Right cardiac atrium (tissue), 5 donors: ENCODE results near the gene RYR2. TPM values are rescaled to one million over a fixed set of nuclear protein-coding genes. Genes with fewer than 3 reads are reported as not detected.

Experiments
- ATAC-seq, 2 donors: fragments of 200-7000 bp; cut with Tn5 transposase; one replicate each; pipeline versions ENCODE4 v1.8.0 to v1.9.1; 2020; ENCODE audit warnings: moderate library complexity in 2 of 2, mild to moderate bottlenecking in 1 of 2
- DNase-seq, 3 donors: peaks; one replicate each; pipeline ENCODE4 v3.0.0-alpha.2; 2020
- H3K27ac ChIP-seq: one replicate; pipeline ENCODE4 v1.5.1; 2013; ENCODE audit warnings: mild to moderate bottlenecking, low read length, control low read depth, moderate library complexity
- H3K27me3 ChIP-seq: one replicate; pipeline ENCODE4 v1.6.1; 2013; ENCODE audit not compliant: control insufficient read depth, insufficient read depth
- H3K4me1 ChIP-seq: one replicate; pipeline ENCODE4 v1.6.1; 2013; ENCODE audit warnings: low read length; ENCODE audit not compliant: control insufficient read depth, insufficient read depth
- H3K4me3 ChIP-seq: one replicate; pipeline ENCODE4 v1.5.1; 2013; ENCODE audit warnings: low read length, control low read depth
- H3K9me3 ChIP-seq: one replicate; pipeline ENCODE4 v1.6.1; 2013; ENCODE audit warnings: low read length; ENCODE audit not compliant: control insufficient read depth
- WGBS: extraction: QIAGEN DNeasy Blood & Tissue Kit; methylation state at CpG from one replicate; pipeline ENCODE4 v1.1.7; 2013; 5-methylcytosine and 5-hydroxymethylcytosine counted together
- intact Hi-C, 4 donors: fragments of 100-400 bp; cut with DNase I; formaldehyde crosslinking; loops; one replicate each; pipeline versions ENCODE4 v1.11.0 to v1.14.0; 2022 to 2023
- microRNA-seq, 2 donors: library from miRNA; unstranded; fragments of <30 nt; microRNA quantifications; one replicate each; pipeline ENCODE4 v1.2.0, GENCODE V29; 2020 to 2021
- polyA plus RNA-seq: library from polyadenylated mRNA; stranded (reverse); fragments of 200-250 nt; gene quantifications from one replicate; pipeline ENCODE4 v1.2.3, GENCODE V29; 2013
- total RNA-seq, 4 donors: library from RNA; stranded (reverse); fragmentation: NEBNext Ultra II Directional; extraction: Animal tissue kit (Norgen Biotek cat#: 25700); gene quantifications; one replicate each; pipeline ENCODE4 v1.2.1, GENCODE V29; 2021
- donor health status: healthy with polysubstance abuse.
- donor health status: DM: no; HTN: yes; CAD: no.
- donor health status: DM: no; HTN: no; CAD: no.
- donor health status: DM: no; HTN: yes; CAD: no; lungs with severe emphysema.
- donor health status: DM: yes; HTN: yes; CAD: no.

Gene RYR2
- total and polyA plus RNA-seq, 5 donors, result 166 to 716 (median 487) TPM

DNA sequence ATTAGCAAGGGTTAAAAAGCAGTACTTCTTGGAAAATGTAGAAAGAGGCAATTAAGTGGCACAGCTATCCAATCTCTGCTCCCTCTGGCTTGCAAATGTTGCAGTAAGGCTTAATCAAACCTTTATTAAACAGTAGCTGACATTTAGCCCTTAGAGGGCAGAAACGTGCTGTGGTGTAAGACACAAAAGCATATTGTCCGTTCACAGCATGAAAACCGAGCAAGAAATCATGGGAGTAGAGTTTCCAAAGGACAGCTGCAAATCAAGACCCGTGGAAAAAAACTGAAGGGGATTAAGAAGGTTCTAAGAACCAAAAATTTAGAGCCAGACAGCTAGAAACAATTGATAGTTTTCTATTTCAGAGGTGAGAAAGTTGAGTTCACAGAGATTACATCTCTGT is 835.6 kb downstream of the RYR2 start:
- no peaks in the 10 kb centered on the region for H3K27me3 ChIP-seq
- intact Hi-C loops, result no loop called here
- H3K9me3 ChIP-seq, result no peaks in the 10 kb centered on the region
- no peak for ATAC-seq
- no peak for DNase-seq
- H3K4me1 ChIP-seq, result no peaks in the 10 kb centered on the region
- H3K27ac ChIP-seq, result no peak overlapping the region
- 46% methylated on average over 4 of the region's 4 CpGs for WGBS
- H3K4me3 ChIP-seq, result no peak overlapping the region

DNA sequence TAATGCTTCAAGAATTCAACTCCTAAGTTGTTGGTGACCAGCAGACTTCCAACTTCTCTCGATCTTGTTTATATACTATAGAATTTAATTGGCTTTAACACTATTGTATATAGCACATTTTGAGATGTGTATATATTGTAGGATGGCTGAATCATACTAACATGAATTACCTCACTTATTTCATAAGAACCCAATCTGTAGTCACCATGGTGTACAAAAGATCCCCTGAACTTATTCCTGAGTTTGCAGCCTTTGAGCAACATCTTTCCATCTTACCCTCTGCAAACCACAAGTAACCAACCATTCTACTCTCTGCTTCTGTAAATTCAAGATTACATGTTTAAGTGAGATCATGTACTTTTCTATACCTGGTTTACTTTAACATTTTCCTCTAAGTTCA is 836.4 kb downstream of the RYR2 start:
- intact Hi-C loops, result no loop called here
- no peak for DNase-seq

DNA sequence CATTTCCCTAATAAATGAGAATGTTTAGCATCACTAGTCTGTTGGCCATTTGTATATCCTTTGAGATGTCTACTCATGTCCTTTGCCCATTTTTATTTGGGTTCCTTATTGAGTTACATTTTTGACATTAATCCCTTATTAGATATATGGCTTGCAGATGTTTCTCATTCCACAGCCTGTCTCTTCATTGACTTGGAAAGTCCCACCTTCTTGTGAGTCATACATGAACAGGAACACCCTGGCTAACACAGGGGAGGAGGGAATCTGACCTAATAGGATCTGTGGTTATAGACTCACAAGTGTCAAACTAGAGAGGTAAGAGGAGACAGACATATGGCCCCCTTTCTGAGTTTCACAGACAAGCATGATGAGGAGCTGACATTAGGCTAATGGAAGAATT is 837.2 kb downstream of the RYR2 start:
- DNase-seq (no peak), ATAC-seq (no peak)
- Histone ChIP-seq H3K27me3 (no peaks in the 10 kb centered on the region), H3K4me1 (no peaks in the 10 kb centered on the region), H3K4me3 (no peak overlapping the region), H3K27ac (no peak overlapping the region), H3K9me3 (no peaks in the 10 kb centered on the region)
- intact Hi-C loops, result no loop called here

More for the DNA sequence above, 836.4 kb downstream of the RYR2 start:
- Histone ChIP-seq H3K4me1 (no peaks in the 10 kb centered on the region), H3K9me3 (no peaks in the 10 kb centered on the region), H3K27ac (no peak overlapping the region), H3K27me3 (no peaks in the 10 kb centered on the region), H3K4me3 (no peak overlapping the region)
- ATAC-seq, result no peak
- WGBS, result 77% methylated on average over 1 of the region's 1 CpG

Small RNA genes lying within 50 kb of the gene (microRNA-seq; reads per million reads assigned to microRNA genes)
- 1.1 to 1.3 reads per million in 2 donors for gene MIR4428

Other genes with a start within 250 kb of the RYR2 start
- gene MTR, start 246.9 kb upstream of the RYR2 start, total RNA-seq, result 10 to 100 TPM; 37.6 to 54.6 (median 41.9) TPM
- 9.0 TPM for gene MTR, start 246.9 kb upstream of the RYR2 start, polyA plus RNA-seq
- gene MT1HL1, start 37.7 kb upstream of the RYR2 start, total RNA-seq, result not detected
- gene MT1HL1, start 37.7 kb upstream of the RYR2 start, polyA plus RNA-seq, result not detected